GM23248 (cell line): ENCODE data around the gene CPSF4L. TPM values are rescaled to one million over a fixed set of nuclear protein-coding genes. Genes with fewer than 3 reads are reported as not detected.
"Not testable (repeated sequence)": the region's sequence is repeated elsewhere in the genome, so short reads cannot be mapped to it uniquely, and the experiment has no call there.

Experiments used
- DNase-seq: peaks from one replicate; pipeline ENCODE4 v3.0.0-alpha.2; 2015
- H2AFZ ChIP-seq: fragments of 200-600 bp; sonication (generic); 2 replicates; pipeline ENCODE4 v1.6.1; 2016; ENCODE audit warnings: antibody characterized with exemption
- H3F3A ChIP-seq: fragments of 200-600 bp; sonication (generic); 2 replicates; pipeline ENCODE4 v1.6.1; 2016; ENCODE audit warnings: mild to moderate bottlenecking, antibody characterized with exemption, mixed run types; ENCODE audit not compliant: insufficient read depth
- H3K27ac ChIP-seq: fragments of 200-600 bp; sonication (generic); 2 replicates; pipeline ENCODE4 v1.5.1; 2016; ENCODE audit warnings: mild to moderate bottlenecking
- H3K27me3 ChIP-seq: fragments of 200-600 bp; sonication (generic); replicated peaks from 2 replicates; pipeline ENCODE4 v1.6.1; 2016; ENCODE audit warnings: mild to moderate bottlenecking; ENCODE audit not compliant: insufficient read depth
- H3K36me3 ChIP-seq: fragments of 200-600 bp; sonication (generic); 2 replicates; pipeline ENCODE4 v1.6.1; 2016; ENCODE audit warnings: low read depth, mild to moderate bottlenecking
- H3K4me1 ChIP-seq: fragments of 200-600 bp; sonication (generic); 2 replicates; pipeline ENCODE4 v1.6.1; 2016; ENCODE audit warnings: mild to moderate bottlenecking; ENCODE audit not compliant: insufficient read depth
- H3K4me2 ChIP-seq: fragments of 200-600 bp; sonication (generic); one replicate; pipeline ENCODE4 v1.6.1; 2016; ENCODE audit warnings: mild to moderate bottlenecking; ENCODE audit not compliant: unreplicated experiment
- H3K4me3 ChIP-seq: fragments of 200-600 bp; sonication (generic); 2 replicates; pipeline ENCODE4 v1.5.1; 2016; ENCODE audit warnings: mild to moderate bottlenecking
- H3K79me2 ChIP-seq: fragments of 200-600 bp; sonication (generic); 2 replicates; pipeline ENCODE4 v1.6.1; 2016; ENCODE audit warnings: mild to moderate bottlenecking; ENCODE audit not compliant: insufficient read depth
- H3K9ac ChIP-seq: fragments of 200-600 bp; sonication (generic); 2 replicates; pipeline ENCODE4 v1.6.1; 2016; ENCODE audit warnings: mild to moderate bottlenecking
- H3K9me2 ChIP-seq: fragments of 200-600 bp; sonication (generic); 2 replicates; pipeline ENCODE4 v1.6.1; 2016; ENCODE audit warnings: mixed run types, mild to moderate bottlenecking, moderate library complexity; ENCODE audit not compliant: insufficient read depth
- H3K9me3 ChIP-seq: fragments of 200-600 bp; sonication (generic); one replicate; pipeline ENCODE4 v1.6.1; 2017; ENCODE audit warnings: low read depth
- H4K20me1 ChIP-seq: fragments of 200-600 bp; sonication (generic); 2 replicates; pipeline ENCODE4 v1.6.0; 2016; ENCODE audit not compliant: insufficient read depth
- EZH2 ChIP-seq: fragments of 200-600 bp; sonication (generic); IDR thresholded peaks from 2 replicates; pipeline ENCODE4 v1.6.1; 2018; ENCODE audit warnings: antibody characterized with exemption, mild to moderate bottlenecking; ENCODE audit not compliant: insufficient read depth, poor library complexity, severe bottlenecking
- EZH2phosphoT487 ChIP-seq: fragments of 200-600 bp; sonication (generic); IDR thresholded peaks from 2 replicates; pipeline ENCODE4 v1.6.1; 2018; ENCODE audit warnings: antibody characterized with exemption, moderate library complexity, mild to moderate bottlenecking, low read depth; ENCODE audit not compliant: insufficient read depth
- WGBS, 2 experiments: methylation state at CpG; one replicate each; pipeline ENCODE4 v1.1.6; 2015 to 2017; ENCODE audit warnings: low lambda C conversion rate in 2 of 2, low coverage in 1 of 2; ENCODE audit errors: missing lambda C conversion rate in 2 of 2; 5-methylcytosine and 5-hydroxymethylcytosine counted together
- in situ Hi-C: fragments of 300-500 bp; cut with MboI; formaldehyde crosslinking; loops from 2 replicates; pipeline ENCODE4 v1.15.0; 2020
- polyA plus RNA-seq: library from polyadenylated mRNA; unstranded; fragments of >200 nt; fragmentation: Nextera tagmentation; extraction: Ambion mirVana; gene quantifications from 2 replicates; pipeline ENCODE4 v1.2.1, GENCODE V29; 2016
- total RNA-seq: library from RNA; depleted of rRNA; stranded (reverse); fragments of >200 nt; shearing (Covaris generic); gene quantifications from 2 replicates; pipeline ENCODE4 v1.2.3, GENCODE V29; 2014; rRNA removed

CPSF4L gene, protein sequence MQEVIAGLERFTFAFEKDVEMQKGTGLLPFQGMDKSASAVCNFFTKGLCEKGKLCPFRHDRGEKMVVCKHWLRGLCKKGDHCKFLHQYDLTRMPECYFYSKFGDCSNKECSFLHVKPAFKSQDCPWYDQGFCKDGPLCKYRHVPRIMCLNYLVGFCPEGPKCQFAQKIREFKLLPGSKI
- total RNA-seq = not detected in 2 replicates
- not detected in 2 replicates for polyA plus RNA-seq

GRCh38 chr17:73261617-73261951 is at the start of gene CPSF4L:
Gene CPSF4L, minus strand, starts transcription at chr17:73261880. Its CDS starts 62 bp downstream, at chr17:73261818.
- no peak within 1 kb of the TSS for H3K4me2 ChIP-seq
- TF ChIP-seq EZH2 = no peak
- TF ChIP-seq EZH2phosphoT487 = no peak

DNA sequence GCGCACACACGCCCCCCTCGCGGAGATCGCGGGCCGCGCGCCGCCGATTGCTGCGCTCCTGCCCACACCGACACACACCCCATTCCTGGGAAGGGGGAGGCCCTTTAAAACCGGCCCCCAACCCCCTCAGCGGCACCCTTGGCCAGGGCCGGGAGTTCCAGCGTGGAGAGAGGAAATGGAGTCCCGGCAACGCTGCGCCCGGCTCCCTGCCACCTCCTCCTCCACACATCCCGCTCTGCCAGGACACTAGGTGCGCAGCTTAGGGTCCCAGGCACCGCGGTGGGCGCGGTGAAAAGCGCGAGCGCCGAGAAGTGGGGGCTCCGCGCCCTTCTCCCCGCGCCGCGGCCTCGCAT is 49.7 kb upstream of the CPSF4L start:
- Histone ChIP-seq H3K9me2 (no peaks in the 10 kb centered on the region), H3F3A (peaks cover 12% of the 10 kb centered on the region), H3K4me2 (peak overlapping the region; percentile 90), H4K20me1 (no peaks in the 10 kb centered on the region), H3K79me2 (peaks cover 41% of the 10 kb centered on the region), H3K4me3 (peak overlapping the region; percentile 92), H3K27me3 (no peaks in the 10 kb centered on the region), H3K36me3 (no peaks in the 10 kb centered on the region), H3K9me3 (no peaks in the 10 kb centered on the region), H3K9ac (peak overlapping the region; percentile 98), H3K27ac (peak overlapping the region; percentile 93), H3K4me1 (peaks cover 33% of the 10 kb centered on the region), H2AFZ (peak overlapping the region; percentile 75)
- in situ Hi-C loops = no loop called here
- WGBS, 2 experiments = 1 to 3% methylated on average over 28 to 35 of the region's 38 CpGs
- DNase-seq = no peak
- TF ChIP-seq EZH2phosphoT487 = no peak

More at GRCh38 chr17:73261617-73261951, at the start of gene CPSF4L:
- no peaks in the 10 kb centered on the region for H3K4me1 ChIP-seq
- in situ Hi-C loops = no loop called here
- H3K27ac ChIP-seq = no peak within 1 kb of the TSS
- H4K20me1 ChIP-seq = no peaks in the 10 kb centered on the region
- no peaks in the 10 kb centered on the region for H3K27me3 ChIP-seq
- H3F3A ChIP-seq = no peaks in the 10 kb centered on the region
- no peak within 1 kb of the TSS for H3K9ac ChIP-seq
- H3K9me2 ChIP-seq = no peaks in the 10 kb centered on the region
- no peak within 1 kb of the TSS for H2AFZ ChIP-seq
- no peak for DNase-seq
- no peaks in the 10 kb centered on the region for H3K9me3 ChIP-seq
- H3K36me3 ChIP-seq = no peaks in the 10 kb centered on the region
- 96 to 97% methylated on average over 8 to 9 of the region's 9 CpGs for WGBS, 2 experiments
- no peaks in the 10 kb centered on the region for H3K79me2 ChIP-seq
- H3K4me3 ChIP-seq = no peak within 1 kb of the TSS

- no peaks in the 10 kb centered on the region for H3K36me3 ChIP-seq
- 3% methylated on average over 20 to 21 of the region's 21 CpGs for WGBS, 2 experiments
- no peaks in the 10 kb centered on the region for H4K20me1 ChIP-seq
- TF ChIP-seq EZH2phosphoT487 (no peak), EZH2 (no peak)
- no peaks in the 10 kb centered on the region for H3K9me3 ChIP-seq
- peaks cover 53% of the 10 kb centered on the region for H3K79me2 ChIP-seq
- peak overlapping the region; percentile 93 for H3K27ac ChIP-seq
- H3K9me2 ChIP-seq = no peaks in the 10 kb centered on the region
- H3K4me2 ChIP-seq = peak overlapping the region; percentile 90
- H3K4me1 ChIP-seq = peaks cover 44% of the 10 kb centered on the region
- no peaks in the 10 kb centered on the region for H3K27me3 ChIP-seq
- peak overlapping the region; percentile 98 for H3K9ac ChIP-seq
- peak overlapping the region; percentile 75 for H2AFZ ChIP-seq
- H3K4me3 ChIP-seq = peak overlapping the region; percentile 92
- H3F3A ChIP-seq = peaks cover 24% of the 10 kb centered on the region
- in situ Hi-C loops = no loop called here
- DNase-seq = peak; percentile 58
These were observed 48.3 kb upstream of the CPSF4L start for GRCh38 chr17:73309727-73310596.

- H3K9me3 ChIP-seq, in situ Hi-C loops, H3K9me2 ChIP-seq, H2AFZ ChIP-seq, H4K20me1 ChIP-seq, H3K36me3 ChIP-seq, H3K27ac ChIP-seq, H3K27me3 ChIP-seq, DNase-seq: not testable (repeated sequence)
- peaks cover 28% of the 10 kb centered on the region for H3F3A ChIP-seq
- H3K4me3 ChIP-seq = peak overlapping the region; percentile 92
- WGBS, 2 experiments = 75 to 82% methylated on average over 5 of the region's 5 CpGs
- H3K4me1 ChIP-seq = peaks cover 54% of the 10 kb centered on the region
- H3K79me2 ChIP-seq = peaks cover 53% of the 10 kb centered on the region
- peak overlapping the region; percentile 90 for H3K4me2 ChIP-seq
- H3K9ac ChIP-seq = peak overlapping the region; percentile 98
These were observed 47.3 kb upstream of the CPSF4L start for GRCh38 chr17:73308959-73309358.
